HUES64 (cell line): ENCODE results near the gene U2AF1L4.

Experiments used
- H3K27ac ChIP-seq: 2 replicates; pipeline ENCODE4 v1.7.0; 2013; ENCODE audit warnings: low read depth, low read length, inconsistent platforms
- H3K27me3 ChIP-seq: 2 replicates; pipeline ENCODE4 v1.6.1; 2013; ENCODE audit warnings: mild to moderate bottlenecking, low read length; ENCODE audit not compliant: insufficient read depth
- H3K36me3 ChIP-seq: 2 replicates; pipeline ENCODE4 v1.6.1; 2013; ENCODE audit warnings: mild to moderate bottlenecking, low read length; ENCODE audit not compliant: insufficient read depth
- H3K4me1 ChIP-seq: 2 replicates; pipeline ENCODE4 v1.6.1; 2013; ENCODE audit warnings: mild to moderate bottlenecking, low read length, moderate library complexity; ENCODE audit not compliant: insufficient read depth
- H3K4me3 ChIP-seq: 2 replicates; pipeline ENCODE4 v1.5.1; 2013; ENCODE audit warnings: mild to moderate bottlenecking, low read length, moderate library complexity
- H3K9ac ChIP-seq: 2 replicates; pipeline ENCODE4 v1.6.1; 2013; ENCODE audit warnings: mild to moderate bottlenecking, low read depth, low read length
- H3K9me3 ChIP-seq: 2 replicates; pipeline ENCODE4 v1.6.1; 2013; ENCODE audit warnings: low read depth, low read length; ENCODE audit not compliant: insufficient read depth
- WGBS: fragments of 150-250, 120-280 bp; methylation state at CpG from one replicate; pipeline ENCODE4 v1.1.7; 2013; ENCODE audit warnings: missing lambda C conversion rate; 5-methylcytosine and 5-hydroxymethylcytosine counted together

Gene U2AF1L4

GRCh38 chr19:35755550-35756376 is 10.5 kb upstream of the U2AF1L4 start:
- Histone ChIP-seq H3K27ac (no peak overlapping the region), H3K4me3 (peak overlapping the region; percentile 56), H3K4me1 (peaks cover 9% of the 10 kb centered on the region; the same call in 1 of the 2 replicates), H3K9me3 (no peaks in the 10 kb centered on the region), H3K36me3 (peaks cover 9% of the 10 kb centered on the region), H3K27me3 (peaks cover 19% of the 10 kb centered on the region), H3K9ac (peak overlapping the region; percentile 3; the same call in 1 of the 2 replicates)
- 7% methylated on average over 74 of the region's 74 CpGs for WGBS

GRCh38 chr19:35755131-35755549 is 9.9 kb upstream of the U2AF1L4 start:
- no peak overlapping the region for H3K27ac ChIP-seq
- no peaks in the 10 kb centered on the region for H3K9me3 ChIP-seq
- peak overlapping the region; percentile 56 for H3K4me3 ChIP-seq
- H3K4me1 ChIP-seq: peaks cover 9% of the 10 kb centered on the region; the same call in 1 of the 2 replicates
- H3K36me3 ChIP-seq: peaks cover 3% of the 10 kb centered on the region; the same call in 1 of the 2 replicates
- H3K9ac ChIP-seq: peak overlapping the region; percentile 3; the same call in 1 of the 2 replicates
- 41% methylated on average over 17 of the region's 17 CpGs for WGBS
- H3K27me3 ChIP-seq: peaks cover 19% of the 10 kb centered on the region

- no peak overlapping the region for H3K9ac ChIP-seq
- H3K27me3 ChIP-seq: peaks cover 19% of the 10 kb centered on the region
- no peak overlapping the region for H3K4me3 ChIP-seq
- H3K4me1 ChIP-seq: peaks cover 9% of the 10 kb centered on the region; the same call in 1 of the 2 replicates
- H3K36me3 ChIP-seq: no peaks in the 10 kb centered on the region
- WGBS: 88% methylated on average over 13 of the region's 13 CpGs
- no peaks in the 10 kb centered on the region for H3K9me3 ChIP-seq
- H3K27ac ChIP-seq: no peak overlapping the region
These were observed 9.3 kb upstream of the U2AF1L4 start for GRCh38 chr19:35754370-35755130.

- WGBS: 94% methylated on average over 20 of the region's 20 CpGs
- no peaks in the 10 kb centered on the region for H3K9me3 ChIP-seq
- peaks cover 19% of the 10 kb centered on the region for H3K27me3 ChIP-seq
- no peaks in the 10 kb centered on the region for H3K36me3 ChIP-seq
- H3K27ac ChIP-seq: no peak overlapping the region
- H3K9ac ChIP-seq: no peak overlapping the region
- H3K4me3 ChIP-seq: no peak overlapping the region
- peaks cover 9% of the 10 kb centered on the region; the same call in 1 of the 2 replicates for H3K4me1 ChIP-seq
These were observed 8.6 kb upstream of the U2AF1L4 start for GRCh38 chr19:35753634-35754369.

- peaks cover 9% of the 10 kb centered on the region; the same call in 1 of the 2 replicates for H3K4me1 ChIP-seq
- peaks cover 19% of the 10 kb centered on the region for H3K27me3 ChIP-seq
- H3K9ac ChIP-seq: no peak overlapping the region
- no peaks in the 10 kb centered on the region for H3K36me3 ChIP-seq
- no peaks in the 10 kb centered on the region for H3K9me3 ChIP-seq
- no peak overlapping the region for H3K4me3 ChIP-seq
- H3K27ac ChIP-seq: no peak overlapping the region
- 95% methylated on average over 19 of the region's 20 CpGs for WGBS
These were observed 7.6 kb upstream of the U2AF1L4 start for GRCh38 chr19:35752746-35753350.

- no peak overlapping the region for H3K9ac ChIP-seq
- H3K4me1 ChIP-seq: peaks cover 7% of the 10 kb centered on the region; the same call in 1 of the 2 replicates
- peaks cover 19% of the 10 kb centered on the region for H3K27me3 ChIP-seq
- no peaks in the 10 kb centered on the region for H3K9me3 ChIP-seq
- no peak overlapping the region for H3K27ac ChIP-seq
- WGBS: 92% methylated on average over 13 of the region's 14 CpGs
- H3K36me3 ChIP-seq: no peaks in the 10 kb centered on the region; the same call in 1 of the 2 replicates
- no peak overlapping the region for H3K4me3 ChIP-seq
These were observed 6.9 kb upstream of the U2AF1L4 start for GRCh38 chr19:35751839-35752745.

GRCh38 chr19:35750167-35750566 is 4.9 kb upstream of the U2AF1L4 start:
- no peaks in the 10 kb centered on the region; the same call in 1 of the 2 replicates for H3K4me1 ChIP-seq
- H3K27ac ChIP-seq: no peak overlapping the region
- no peak overlapping the region for H3K9ac ChIP-seq
- WGBS: 95% methylated on average over 5 of the region's 5 CpGs
- H3K36me3 ChIP-seq: peaks cover 3% of the 10 kb centered on the region; the same call in 1 of the 2 replicates
- H3K9me3 ChIP-seq: no peaks in the 10 kb centered on the region
- peaks cover 3% of the 10 kb centered on the region for H3K27me3 ChIP-seq
- H3K4me3 ChIP-seq: no peak overlapping the region

- 2% methylated on average over 42 of the region's 45 CpGs for WGBS
- no peaks in the 10 kb centered on the region for H3K9me3 ChIP-seq
- peak within 1 kb of the TSS; percentile 85 for H3K4me3 ChIP-seq
- H3K4me1 ChIP-seq: no peaks in the 10 kb centered on the region; the same call in 1 of the 2 replicates
- H3K27me3 ChIP-seq: no peaks in the 10 kb centered on the region
- H3K27ac ChIP-seq: 0 out of 2 replicates have a peak within 1 kb of the TSS, but pooled peaks have one; percentile 36
- H3K36me3 ChIP-seq: peaks cover 3% of the 10 kb centered on the region; the same call in 1 of the 2 replicates
- H3K9ac ChIP-seq: peak within 1 kb of the TSS; percentile 62
These were observed 3.1 kb upstream of the U2AF1L4 start, which contains the start of gene LIN37 for GRCh38 chr19:35748106-35749020. Gene LIN37 (plus strand): TSS chr19:35748576. CDS start chr19:35748725, 149 bp downstream.

GRCh38 chr19:35746531-35746930 is 1.3 kb upstream of the U2AF1L4 start:
- peaks cover 9% of the 10 kb centered on the region for H3K36me3 ChIP-seq
- H3K4me1 ChIP-seq: no peaks in the 10 kb centered on the region; the same call in 1 of the 2 replicates
- no peaks in the 10 kb centered on the region for H3K9me3 ChIP-seq
- no peaks in the 10 kb centered on the region for H3K27me3 ChIP-seq
- H3K9ac ChIP-seq: no peak overlapping the region; the same call in 1 of the 2 replicates
- H3K27ac ChIP-seq: no peak overlapping the region
- H3K4me3 ChIP-seq: peak overlapping the region; percentile 72
- WGBS: 94% methylated on average over 5 of the region's 5 CpGs
